K562 (cell line): ENCODE measurements around the gene CERS2.
A peak's percentile ranks its signal among the peaks of the same experiment; 100 is the strongest.

ENCODE experiments used
- ARID3A ChIP-seq: IDR thresholded peaks from 2 replicates; pipeline ENCODE4 v1.6.1; 2012; ENCODE audit warnings: low read depth, low read length, improper control_type of control experiment, borderline replicate concordance
- CTCF ChIP-seq, 3 experiments: IDR thresholded peaks in 2 of 3; conservative IDR thresholded peaks in 1 of 3; 2 replicates each; pipeline ENCODE4 v1.5.1; 2011 to 2012; ENCODE audit warnings: low read length in 3 of 3, mild to moderate bottlenecking in 3 of 3, control low read depth in 2 of 3, improper control_type of control experiment in 1 of 3, inconsistent platforms in 1 of 3, low read depth in 1 of 3, mixed read lengths in 1 of 3, moderate library complexity in 1 of 3; ENCODE audit not compliant: insufficient read depth in 2 of 3
- GABPB1 ChIP-seq: sonication (generic); formaldehyde crosslinking; IDR thresholded peaks from 2 replicates; pipeline ENCODE4 v1.8.0; 2022; ENCODE audit warnings: mild to moderate bottlenecking, missing genetic modification reagents
- GATAD2B ChIP-seq: fragments of 450-650 bp; IDR thresholded peaks from 2 replicates; pipeline ENCODE4 v1.6.1; 2017; ENCODE audit warnings: mild to moderate bottlenecking, borderline replicate concordance
- SAFB ChIP-seq: fragments of 200-400 bp; formaldehyde crosslinking; IDR thresholded peaks from 2 replicates; pipeline ENCODE4 v1.6.1; 2017; ENCODE audit warnings: low read depth, low read length, borderline replicate concordance
- SIN3A ChIP-seq, 2 experiments: fragments of 150-350 bp in 1 of 2; IDR thresholded peaks; 2 replicates each; pipeline ENCODE4 v1.6.1; 2011 to 2016; ENCODE audit warnings: borderline replicate concordance in 2 of 2, low read depth in 2 of 2, low read length in 2 of 2, mild to moderate bottlenecking in 2 of 2, moderate library complexity in 2 of 2; ENCODE audit not compliant: control insufficient read depth in 1 of 2
- ZNF707 ChIP-seq: fragments of 250-450 bp; sonication (Bioruptor Pico); conservative IDR thresholded peaks from 2 replicates; pipeline ENCODE4 v1.8.0; 2022; ENCODE audit warnings: inconsistent platforms, mild to moderate bottlenecking, moderate library complexity

DNA sequence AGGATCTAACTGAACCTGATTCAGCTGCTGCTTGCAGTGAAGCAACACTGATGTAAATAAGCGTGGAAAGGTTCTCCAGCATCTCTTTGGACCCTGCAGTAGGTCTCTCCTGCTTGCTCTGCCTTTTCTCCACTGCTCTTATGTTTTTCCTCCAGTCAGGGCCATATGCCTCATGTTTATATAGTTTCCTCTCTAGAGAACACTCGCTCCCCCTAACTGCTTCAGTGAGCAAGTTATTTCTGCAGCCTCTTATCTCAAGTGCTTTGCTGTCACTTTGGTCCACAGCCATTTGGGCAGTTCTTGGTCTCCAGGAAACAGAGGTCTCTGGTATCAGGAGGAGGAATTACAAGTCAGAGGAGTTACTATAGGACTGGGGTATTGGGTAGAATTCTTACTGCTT is 38.9 kb upstream of the CERS2 start:
- TF ChIP-seq GATAD2B = no peak
- TF ChIP-seq GABPB1 (CRISPR knock-in tag) = no peak
- TF ChIP-seq SIN3A (IDR thresholded peaks at IDR 0.05; ENCODE audit: borderline replicate concordance in 2 of 2, control insufficient read depth in 1 of 2, low read depth in 2 of 2, low read length in 2 of 2) = no peak
- TF ChIP-seq ARID3A = no peak
- TF ChIP-seq SAFB = no peak
- peak in 2 of 3 experiments; percentile 26 to 51; a peak in 4 of 6 replicates for TF ChIP-seq CTCF (IDR thresholded peaks at IDR 0.05 in 2 of 3, conservative IDR thresholded peaks at IDR 0.05 in 1 of 3; ENCODE audit: insufficient read depth in 2 of 3, low read depth in 1 of 3, low read length in 3 of 3)
- no peak for TF ChIP-seq ZNF707
